Islet of Langerhans (tissue), 1 donor: Measurements from ENCODE around the gene ARVCF.

ENCODE experiments used
- FAIRE-seq: peaks from one replicate; lab custom pipeline; 2011; peaks lifted over from hg19 to GRCh38; lab: Jason Lieb, UNC

Gene ARVCF

DNA sequence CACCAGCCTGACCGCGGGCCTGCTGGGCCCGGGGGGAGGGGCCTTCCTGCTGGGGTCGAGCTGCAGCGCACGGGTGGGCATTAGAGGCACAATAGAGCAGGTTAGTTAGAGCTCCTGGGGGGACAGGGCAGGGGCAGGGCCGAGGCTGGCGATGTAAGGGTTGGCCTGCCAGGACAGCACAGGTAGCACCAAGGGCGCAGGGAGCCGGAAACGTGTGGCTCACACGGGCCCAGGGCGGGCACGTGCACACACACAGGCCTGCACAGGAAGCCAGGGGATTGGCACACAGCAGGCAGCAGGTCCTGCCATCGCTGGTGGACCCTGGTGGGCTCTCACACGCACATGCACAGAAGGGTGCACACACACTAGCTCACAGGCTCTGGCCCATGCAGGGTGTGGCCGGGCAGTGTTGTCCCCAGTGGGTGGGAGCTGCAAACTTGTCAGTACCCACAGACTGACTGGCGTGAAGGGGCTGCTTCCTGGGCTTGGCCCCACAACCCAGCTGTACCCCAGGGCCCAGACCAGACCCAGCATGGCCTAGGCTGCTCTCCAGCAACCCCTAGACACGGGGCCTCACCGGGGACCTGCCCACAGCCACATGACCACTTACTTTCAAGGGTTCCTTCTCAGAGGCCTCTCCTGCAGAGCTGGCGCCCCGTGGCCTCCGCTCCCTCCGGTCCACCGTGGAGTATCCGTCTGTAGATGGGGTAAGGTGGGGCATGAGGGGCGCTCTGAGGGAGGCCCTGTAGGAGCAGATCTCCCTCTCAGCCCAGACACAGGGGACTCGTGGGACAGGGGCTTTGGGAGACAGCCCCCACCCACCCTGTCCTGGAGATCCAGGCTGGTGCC, 45.1 kb downstream of the ARVCF start:
- no peak for FAIRE-seq

DNA sequence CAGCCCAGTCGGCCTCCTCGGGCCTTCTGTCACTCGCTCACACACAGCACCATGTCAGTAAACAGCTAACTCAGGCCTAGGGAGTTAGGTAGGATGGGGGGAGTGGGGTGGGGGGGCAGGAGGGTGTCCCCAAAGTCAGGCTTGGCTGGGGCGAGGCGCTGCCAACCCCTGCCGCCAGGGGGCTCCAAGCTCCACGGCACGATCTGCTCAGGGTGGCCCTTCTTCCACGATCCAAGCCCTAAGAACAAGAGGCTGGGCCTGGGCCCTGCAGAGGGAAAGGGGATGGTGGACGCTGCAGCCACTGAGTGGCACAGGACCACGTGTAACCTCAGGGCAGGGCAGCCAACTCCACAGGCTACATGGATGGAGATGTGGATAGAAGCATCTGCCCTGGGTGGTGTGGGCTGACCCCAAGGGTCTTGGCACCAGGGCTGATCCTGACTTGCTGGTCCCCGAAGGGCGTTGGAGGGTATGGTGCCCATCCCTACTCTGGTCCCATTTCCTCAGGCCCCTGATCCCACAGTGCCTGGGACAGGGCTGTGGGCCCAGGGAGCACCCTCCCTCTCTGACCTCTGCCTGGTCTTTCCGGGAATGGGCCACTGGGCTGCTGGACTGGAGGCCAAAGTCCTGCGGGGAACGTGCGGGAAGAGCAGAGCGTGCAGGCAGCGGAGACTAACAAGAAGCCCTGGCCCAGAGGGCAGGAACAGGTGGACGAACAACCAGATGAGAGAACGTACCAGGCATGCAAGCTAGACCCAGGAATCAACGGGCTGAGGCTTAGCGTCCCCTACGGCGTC, 45.9 kb downstream of the ARVCF start:
- FAIRE-seq = no peak

DNA sequence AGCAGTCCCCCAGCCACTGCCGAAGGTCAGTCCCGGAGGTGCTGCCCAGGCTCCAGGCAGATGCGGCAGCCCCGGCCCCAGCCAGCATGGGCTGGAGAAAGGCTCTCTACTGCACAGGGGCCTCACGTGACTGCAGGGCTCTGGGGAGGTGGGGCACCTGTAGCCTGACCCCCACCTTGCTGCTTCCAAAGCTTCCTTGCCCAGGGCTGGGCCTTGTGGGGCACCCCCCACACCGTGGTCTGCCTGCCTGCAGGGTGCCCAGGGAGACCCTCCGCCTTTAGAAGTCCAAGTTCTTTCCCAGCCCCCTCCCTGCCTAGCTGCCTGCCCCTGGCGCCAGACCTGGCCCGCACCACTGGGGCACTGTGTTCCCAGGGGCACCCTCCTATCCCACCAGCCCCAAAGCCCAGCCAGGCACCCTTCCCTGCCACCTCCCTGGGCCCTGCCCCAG, 46.6 kb downstream of the ARVCF start:
- no peak for FAIRE-seq

DNA sequence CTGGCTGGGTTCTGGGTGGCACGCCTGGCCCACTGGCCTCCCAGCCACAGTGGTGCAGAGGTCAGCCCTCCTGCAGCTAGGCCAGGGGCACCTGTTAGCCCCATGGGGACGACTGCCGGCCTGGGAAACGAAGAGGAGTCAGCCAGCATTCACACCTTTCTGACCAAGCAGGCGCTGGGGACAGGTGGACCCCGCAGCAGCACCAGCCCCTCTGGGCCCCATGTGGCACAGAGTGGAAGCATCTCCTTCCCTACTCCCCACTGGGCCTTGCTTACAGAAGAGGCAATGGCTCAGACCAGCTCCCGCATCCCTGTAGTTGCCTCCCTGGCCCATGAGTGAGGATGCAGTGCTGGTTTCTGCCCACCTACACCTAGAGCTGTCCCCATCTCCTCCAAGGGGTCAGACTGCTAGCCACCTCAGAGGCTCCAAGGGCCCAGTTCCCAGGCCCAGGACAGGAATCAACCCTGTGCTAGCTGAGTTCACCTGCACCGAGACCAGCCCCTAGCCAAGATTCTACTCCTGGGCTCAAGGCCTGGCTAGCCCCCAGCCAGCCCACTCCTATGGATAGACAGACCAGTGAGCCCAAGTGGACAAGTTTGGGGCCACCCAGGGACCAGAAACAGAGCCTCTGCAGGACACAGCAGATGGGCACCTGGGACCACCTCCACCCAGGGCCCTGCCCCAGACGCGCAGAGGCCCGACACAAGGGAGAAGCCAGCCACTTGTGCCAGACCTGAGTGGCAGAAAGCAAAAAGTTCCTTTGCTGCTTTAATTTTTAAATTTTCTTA, 47.3 kb downstream of the ARVCF start:
- no peak for FAIRE-seq

DNA sequence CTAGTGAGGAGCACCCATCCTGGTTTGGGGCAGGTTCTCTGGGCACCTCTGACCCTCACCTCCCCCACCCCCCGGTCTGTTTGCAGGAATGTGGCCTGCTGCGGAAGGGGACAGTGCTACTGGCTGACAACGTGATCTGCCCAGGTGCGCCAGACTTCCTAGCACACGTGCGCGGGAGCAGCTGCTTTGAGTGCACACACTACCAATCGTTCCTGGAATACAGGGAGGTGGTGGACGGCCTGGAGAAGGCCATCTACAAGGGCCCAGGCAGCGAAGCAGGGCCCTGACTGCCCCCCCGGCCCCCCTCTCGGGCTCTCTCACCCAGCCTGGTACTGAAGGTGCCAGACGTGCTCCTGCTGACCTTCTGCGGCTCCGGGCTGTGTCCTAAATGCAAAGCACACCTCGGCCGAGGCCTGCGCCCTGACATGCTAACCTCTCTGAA, 48.2 kb downstream of the ARVCF start:
- no peak for FAIRE-seq

DNA sequence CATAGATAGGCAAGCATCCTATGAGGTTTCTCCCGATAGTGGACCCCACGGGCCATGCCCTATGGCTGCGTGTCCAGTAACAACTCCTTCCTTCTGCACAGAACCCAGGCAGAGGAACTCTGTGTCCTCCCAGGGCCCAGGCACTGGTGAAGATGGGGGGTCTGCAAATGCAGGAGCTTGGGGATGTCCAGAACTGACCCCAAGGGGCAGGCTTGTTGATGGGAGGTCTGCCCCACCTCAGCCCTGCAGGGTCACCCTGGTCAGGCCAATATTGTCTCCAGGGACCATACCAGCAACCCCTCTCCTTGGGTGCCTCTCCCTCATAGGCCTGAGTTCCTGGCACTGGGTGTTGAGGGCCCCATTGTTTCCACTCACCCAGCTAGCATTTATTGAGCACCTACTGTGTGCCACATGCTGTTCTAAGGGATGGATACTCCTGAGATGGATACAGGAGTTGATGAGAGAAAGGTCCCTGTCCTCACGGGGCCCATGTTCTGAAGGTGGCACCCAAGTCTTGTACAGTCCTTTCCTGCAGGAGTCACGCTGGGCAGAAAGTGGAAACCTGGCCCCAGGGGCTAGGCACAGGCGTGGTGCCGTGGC, 48.7 kb downstream of the ARVCF start:
- FAIRE-seq = no peak

DNA sequence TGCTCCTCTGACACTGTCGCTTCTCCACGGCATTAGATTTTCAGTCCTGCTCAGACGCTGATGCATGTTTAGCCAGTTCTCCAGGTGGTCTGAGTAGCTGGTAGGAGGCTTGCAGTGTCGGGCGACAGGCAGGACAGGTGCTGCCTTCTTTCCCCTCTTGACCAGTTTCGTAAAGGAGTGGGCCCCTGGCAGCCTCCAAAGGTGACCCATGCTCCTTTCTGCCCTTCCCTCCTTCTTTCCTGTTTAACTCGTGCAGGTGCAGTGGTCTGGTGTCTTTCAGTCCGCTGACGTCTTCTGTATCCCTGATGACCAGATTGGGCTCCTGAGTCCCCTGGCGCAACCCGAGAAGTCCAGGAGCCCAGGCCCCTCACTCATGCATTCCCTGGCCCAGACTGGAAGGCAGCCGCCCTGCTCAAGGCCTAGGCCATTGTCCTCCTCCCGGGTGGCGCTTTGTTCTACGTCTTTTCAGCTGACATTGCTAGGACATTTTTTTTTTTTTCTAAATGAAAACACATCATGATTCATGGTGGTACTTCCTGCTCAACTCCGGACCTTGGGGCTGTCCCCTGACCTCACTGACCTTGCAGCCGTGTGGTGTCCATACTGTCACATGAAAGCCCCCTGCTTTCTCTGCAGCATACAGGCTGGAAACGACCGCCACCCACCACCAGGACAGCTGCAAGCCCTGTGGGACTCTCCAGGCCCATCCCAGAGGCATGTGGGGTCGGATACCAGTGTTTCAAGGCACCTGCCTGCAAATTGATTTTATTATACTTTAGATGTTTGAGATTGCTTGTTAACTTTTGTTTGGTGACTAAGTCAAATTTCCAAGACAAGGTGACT, 49.5 kb downstream of the ARVCF start:
- FAIRE-seq = no peak

DNA sequence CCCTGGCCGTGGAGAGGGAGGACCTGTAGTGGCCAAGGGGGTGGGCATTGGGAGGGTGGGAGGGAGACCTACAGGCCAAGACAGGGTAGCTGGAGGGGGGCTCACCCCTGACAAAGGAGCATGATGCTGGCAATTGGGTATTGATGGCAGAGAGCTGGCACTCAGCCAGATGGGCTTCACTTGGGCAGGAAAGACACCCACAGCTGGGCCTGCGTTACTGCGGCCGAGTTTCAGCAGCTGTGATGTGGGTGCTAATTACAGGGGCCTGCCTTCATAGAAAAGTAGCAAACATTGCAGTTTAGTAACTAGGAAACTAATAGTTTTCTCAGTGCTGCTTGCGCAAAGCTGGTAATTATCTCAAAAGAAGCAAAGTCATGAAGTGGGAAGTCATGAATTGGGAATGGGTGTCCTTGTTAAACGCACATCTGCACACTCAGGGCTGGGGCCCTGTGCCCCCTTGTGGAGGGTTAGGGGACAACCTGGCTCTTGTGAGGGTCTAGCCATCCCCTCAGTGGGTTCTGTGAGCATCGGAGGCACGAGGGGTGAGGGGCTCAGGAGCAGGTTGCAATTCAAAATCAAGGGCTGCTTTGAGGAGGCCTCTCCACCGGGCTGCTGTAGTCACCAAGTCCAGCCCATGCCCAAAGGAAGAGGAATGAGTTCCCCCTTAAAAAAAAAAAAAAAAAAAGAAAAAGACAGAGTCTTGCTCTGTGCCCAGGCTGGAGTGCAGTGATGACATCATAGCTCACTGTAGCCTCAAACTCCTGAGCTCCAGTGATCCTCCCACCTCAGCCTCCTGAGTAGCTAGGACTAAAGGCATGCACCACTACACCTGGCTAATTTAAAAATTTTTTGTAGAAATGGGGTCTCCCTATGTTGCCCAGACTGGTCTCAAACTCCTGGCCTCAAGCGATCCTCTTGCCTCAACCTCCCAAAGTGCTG, 50.6 kb downstream of the ARVCF start:
- FAIRE-seq = no peak

DNA sequence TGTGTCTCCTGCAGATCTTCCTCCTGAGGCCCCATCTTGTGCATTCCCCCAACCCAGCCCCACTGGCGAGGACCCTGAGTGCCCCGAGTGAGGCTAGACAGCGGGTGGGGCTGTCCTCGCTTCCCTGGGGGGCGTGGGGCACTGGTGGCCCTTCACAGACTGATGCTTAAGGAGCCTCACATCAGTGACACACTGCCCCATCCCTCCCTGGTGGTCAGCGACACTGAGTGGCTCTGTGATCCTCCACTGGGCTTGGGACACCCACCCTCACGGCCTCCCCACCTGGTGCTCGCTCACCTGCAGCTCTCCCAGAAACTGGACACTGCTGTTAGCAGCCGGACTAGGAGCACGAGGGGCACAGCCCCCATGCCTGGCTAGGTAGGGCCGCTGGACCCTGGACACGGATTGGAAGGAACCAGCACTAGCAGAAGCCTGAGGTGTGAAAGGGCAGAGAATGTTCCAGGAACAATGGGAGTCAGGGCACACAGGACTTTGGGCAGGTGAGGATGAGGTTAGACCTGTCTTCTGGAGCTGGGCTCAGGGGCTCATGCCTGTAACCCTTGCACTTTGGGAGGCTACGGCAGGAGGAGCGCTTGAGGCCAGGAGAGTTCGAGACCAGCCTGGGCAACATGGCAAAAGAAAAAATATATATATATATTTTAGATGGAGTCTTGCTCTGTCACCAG, 51.8 kb downstream of the ARVCF start:
- no peak for FAIRE-seq

DNA sequence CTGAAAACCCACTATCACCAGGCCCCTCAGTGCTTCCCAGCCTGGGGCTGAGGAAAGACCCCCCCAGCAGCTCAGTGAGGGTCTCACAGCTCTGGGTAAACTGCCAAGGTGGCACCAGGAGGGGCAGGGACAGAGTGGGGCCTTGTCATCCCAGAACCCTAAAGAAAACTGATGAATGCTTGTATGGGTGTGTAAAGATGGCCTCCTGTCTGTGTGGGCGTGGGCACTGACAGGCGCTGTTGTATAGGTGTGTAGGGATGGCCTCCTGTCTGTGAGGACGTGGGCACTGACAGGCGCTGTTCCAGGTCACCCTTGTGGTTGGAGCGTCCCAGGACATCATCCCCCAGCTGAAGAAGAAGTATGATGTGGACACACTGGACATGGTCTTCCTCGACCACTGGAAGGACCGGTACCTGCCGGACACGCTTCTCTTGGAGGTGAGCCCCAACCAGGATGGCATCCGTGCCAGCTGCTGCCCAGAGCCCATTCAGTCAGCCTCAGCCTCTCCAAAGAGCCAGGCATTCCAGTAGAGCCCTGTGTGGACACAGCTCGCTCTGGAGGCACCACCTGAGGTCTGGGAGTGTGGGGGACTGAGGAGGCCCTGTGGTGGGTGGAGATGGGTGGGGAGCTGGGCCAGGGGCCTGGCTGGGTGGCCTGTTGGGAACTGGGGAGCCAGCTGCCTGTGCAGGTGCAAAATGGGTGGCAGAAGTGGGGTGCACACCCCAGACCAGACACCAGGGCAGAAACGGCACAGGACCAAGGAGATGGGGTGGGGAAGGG, 52.6 kb downstream of the ARVCF start:
- FAIRE-seq = no peak

DNA sequence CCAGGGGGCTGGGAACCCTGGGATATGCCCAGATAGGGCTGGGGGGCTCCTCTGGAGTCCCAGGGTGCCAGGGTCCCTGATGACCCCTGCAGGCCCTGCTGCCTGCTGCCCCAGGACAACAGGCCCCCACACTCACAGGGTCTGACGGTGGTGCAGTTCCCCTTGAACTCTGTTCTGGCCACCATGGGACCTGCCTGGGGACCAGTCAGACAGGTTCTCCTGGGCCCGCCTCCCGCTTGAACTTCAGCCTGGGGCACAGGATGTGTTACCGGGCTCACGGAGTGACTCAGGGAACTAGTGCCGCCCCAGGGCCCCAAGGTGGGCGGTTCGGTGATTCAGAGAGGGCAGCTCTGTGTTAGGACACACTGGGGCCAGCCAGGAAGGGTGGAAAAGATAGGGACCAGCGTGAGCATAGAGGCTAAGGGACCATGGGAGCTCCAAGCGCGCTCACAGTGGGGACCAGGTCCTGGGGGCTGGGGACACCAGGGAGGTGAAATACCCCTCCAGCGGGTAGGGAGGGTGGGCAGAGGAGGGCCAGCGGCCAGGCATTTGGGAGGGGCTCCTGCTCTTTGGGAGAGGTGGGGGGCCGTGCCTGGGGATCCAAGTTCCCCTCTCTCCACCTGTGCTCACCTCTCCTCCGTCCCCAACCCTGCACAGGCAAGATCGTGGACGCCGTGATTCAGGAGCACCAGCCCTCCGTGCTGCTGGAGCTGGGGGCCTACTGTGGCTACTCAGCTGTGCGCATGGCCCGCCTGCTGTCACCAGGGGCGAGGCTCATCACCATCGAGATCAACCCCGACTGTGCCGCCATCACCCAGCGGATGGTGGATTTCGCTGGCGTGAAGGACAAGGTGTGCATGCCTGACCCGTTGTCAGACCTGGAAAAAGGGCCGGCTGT, 53.5 kb downstream of the ARVCF start:
- FAIRE-seq = no peak

DNA sequence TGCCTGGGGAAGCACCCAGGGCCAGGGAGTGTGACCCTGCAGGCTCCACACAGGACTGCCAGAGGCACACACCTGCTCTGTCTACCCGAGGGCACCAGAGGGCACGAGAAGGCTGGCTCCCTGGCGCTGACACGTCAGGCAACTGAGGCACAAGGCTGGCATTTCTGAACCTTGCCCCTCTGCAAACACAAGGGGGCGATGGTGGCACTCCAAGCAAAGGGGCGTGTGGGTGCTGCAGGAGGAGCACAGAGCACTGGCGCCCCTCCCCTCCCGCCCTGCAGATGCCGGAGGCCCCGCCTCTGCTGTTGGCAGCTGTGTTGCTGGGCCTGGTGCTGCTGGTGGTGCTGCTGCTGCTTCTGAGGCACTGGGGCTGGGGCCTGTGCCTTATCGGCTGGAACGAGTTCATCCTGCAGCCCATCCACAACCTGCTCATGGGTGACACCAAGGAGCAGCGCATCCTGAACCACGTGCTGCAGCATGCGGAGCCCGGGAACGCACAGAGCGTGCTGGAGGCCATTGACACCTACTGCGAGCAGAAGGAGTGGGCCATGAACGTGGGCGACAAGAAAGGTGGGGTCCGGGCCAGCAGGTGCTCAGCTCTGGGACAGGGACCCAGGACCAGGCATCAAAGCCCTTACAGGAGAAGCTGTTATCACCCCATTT, 54.2 kb downstream of the ARVCF start:
- FAIRE-seq = no peak

DNA sequence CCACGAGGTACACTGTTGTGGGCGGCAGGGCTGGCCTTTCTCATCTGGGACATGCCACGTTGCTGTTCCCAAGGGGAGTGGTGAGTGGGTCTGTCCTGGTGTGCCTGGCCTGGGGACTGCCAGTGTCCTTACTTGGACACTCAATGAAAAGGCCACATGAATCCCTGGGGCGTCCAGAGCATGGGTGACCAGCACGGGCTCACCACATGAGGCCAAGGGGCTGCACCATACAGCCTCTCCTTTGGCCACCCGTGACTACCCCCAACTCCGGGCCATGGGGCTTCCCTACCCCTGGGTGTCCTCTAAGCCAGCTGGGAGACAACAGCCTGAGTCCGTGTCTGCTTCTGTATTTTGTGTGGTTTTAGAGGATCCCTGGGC, 54.8 kb downstream of the ARVCF start:
- FAIRE-seq = no peak

DNA sequence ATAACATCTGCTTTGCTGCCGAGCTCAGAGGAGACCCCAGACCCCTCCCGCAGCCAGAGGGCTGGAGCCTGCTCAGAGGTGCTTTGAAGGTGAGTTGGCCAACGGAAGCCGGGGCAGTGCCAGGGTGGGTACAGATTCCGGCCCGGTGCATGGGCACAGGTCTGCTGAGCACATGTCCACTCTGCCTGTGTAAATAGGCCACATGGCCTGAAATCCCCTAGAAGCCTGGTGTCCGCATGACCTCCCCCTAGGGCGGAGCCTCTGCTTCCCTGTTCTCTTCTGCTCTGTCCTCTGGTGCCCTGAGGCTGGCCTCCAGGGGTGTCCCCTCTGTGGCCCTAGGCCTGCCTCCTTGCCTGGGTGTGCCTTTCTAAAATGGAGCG, 55.4 kb downstream of the ARVCF start:
- FAIRE-seq = no peak

DNA sequence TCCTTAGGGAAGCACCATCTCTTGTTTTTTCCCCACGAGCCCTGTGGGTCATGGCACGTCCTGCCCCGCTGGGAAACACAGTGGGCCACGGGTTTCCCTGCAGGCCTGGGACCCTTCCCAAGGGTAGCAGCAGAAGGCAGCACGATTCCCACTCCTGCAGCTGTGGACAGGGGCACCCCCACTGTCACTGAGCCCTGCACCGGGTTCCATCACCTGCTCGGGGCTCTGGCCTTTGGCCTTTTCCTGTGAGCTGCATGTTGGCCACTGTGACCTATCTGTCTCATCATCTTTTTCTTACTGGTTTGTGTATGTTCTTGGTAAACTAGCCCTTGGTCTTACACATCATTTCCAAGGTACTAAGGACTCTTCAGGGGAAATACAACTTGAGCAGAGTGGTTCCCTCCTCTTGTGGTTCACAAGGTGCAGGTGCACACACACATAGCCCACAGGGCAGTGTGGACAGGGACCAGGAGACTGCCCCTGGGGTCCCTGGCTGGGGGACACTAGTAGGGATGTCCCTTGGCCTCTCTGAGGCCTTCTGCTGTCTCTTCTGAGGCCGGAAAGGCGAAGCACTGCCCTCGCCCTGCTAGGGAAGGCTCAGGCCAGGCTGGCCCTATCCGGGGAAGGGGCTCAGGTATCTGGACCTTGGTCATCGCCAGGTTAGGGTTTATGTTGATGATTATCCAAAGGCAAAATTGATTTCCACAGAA, 56.0 kb downstream of the ARVCF start:
- FAIRE-seq = no peak
